IPS-15b (cell line): ENCODE data around the gene MAS1L.
"Not testable (repeated sequence)": the region's sequence is repeated elsewhere in the genome, so short reads cannot be mapped to it uniquely, and the experiment has no call there.

Experiments
- H3K27me3 ChIP-seq: one replicate; pipeline ENCODE4 v1.6.1; 2013; ENCODE audit warnings: low read length; ENCODE audit not compliant: control insufficient read depth, insufficient read depth
- H3K36me3 ChIP-seq: one replicate; pipeline ENCODE4 v1.6.1; 2013; ENCODE audit warnings: low read length; ENCODE audit not compliant: control insufficient read depth, insufficient read depth
- H3K4me1 ChIP-seq: one replicate; pipeline ENCODE4 v1.6.1; 2013; ENCODE audit warnings: mild to moderate bottlenecking, low read length; ENCODE audit not compliant: control insufficient read depth, insufficient read depth
- H3K4me3 ChIP-seq: one replicate; pipeline ENCODE4 v1.5.1; 2013; ENCODE audit warnings: low read depth, low read length
- H3K9ac ChIP-seq: one replicate; pipeline ENCODE4 v1.6.1; 2013; ENCODE audit warnings: low read depth, mild to moderate bottlenecking, low read length
- H3K9me3 ChIP-seq: one replicate; pipeline ENCODE4 v1.6.1; 2013; ENCODE audit warnings: mild to moderate bottlenecking, low read length; ENCODE audit not compliant: control insufficient read depth, insufficient read depth

MAS1L gene

DNA sequence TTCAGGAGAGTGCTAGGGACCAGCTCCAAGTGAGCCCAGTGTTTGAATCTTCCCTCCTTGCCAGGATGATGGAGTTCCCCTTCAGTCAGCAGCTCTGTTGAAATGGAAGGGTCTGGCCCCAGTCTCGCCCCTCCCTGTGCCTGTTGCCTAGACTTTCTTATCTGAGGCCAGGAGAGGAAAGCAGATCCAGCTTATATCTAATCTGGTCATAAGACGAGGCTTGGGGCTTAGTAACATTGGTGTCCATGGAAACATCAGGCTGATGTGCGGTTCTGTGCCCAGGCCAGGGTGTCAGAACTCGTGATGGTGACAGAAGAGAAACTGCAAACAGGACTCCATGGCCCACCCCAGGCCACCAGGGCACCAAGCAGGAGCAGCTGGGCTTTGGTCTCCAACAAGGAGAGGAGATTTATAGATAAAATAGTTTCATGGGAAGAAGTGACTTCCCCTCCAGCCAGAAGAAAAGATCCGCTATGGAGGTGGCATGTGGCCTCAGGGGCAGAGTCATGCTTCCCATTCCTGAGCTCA, 9.8 kb downstream of the MAS1L start:
- Histone ChIP-seq H3K36me3 (no peaks in the 10 kb centered on the region), H3K4me3 (no peak overlapping the region), H3K27me3 (no peaks in the 10 kb centered on the region), H3K9me3 (no peaks in the 10 kb centered on the region), H3K9ac (no peak overlapping the region), H3K4me1 (no peaks in the 10 kb centered on the region)

DNA sequence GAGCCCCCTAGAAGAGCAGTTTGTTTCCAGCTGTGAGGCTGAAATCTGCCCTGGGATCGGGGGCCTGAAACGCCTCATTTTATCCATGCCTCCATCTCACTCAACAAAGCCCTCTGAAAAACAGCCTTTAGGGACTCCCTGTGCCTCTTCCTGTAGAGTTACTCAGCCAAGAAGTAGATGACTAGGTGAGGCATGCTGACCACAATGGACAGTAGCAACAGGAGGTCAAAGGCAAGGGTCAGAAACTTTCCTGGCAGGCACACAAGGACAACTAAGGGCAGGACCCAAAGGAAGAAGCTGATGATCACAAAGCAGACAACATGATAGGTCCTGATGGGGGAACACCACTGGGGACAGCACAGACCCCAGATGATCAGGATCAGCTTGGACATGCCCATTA, 12.8 kb downstream of the MAS1L start:
- Histone ChIP-seq H3K9ac (no peak overlapping the region), H3K4me1 (no peaks in the 10 kb centered on the region), H3K9me3 (no peaks in the 10 kb centered on the region), H3K36me3 (no peaks in the 10 kb centered on the region), H3K27me3 (no peaks in the 10 kb centered on the region), H3K4me3 (no peak overlapping the region)

DNA sequence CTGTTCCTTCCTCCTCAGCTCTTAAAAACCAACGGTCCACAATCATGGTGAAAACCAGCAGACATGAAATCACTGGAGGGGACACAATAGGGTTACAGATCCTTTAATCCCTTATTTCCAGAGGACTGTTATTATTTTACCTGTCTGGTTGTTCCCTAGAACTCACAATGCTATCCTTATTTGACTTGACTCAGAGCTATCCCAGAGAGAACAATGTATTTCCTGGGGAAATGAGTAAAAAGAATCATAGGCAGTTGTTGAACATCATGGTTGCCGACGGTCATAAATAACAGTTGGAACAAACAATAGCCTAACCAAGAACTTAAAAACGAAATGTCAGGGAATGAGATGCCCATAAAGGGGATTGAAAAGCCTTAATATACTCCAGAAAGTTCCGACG, 21.5 kb downstream of the MAS1L start:
- Histone ChIP-seq H3K9me3 (no peaks in the 10 kb centered on the region), H3K4me1 (no peaks in the 10 kb centered on the region), H3K9ac (no peak overlapping the region), H3K36me3 (no peaks in the 10 kb centered on the region), H3K27me3 (no peaks in the 10 kb centered on the region), H3K4me3 (no peak overlapping the region)

DNA sequence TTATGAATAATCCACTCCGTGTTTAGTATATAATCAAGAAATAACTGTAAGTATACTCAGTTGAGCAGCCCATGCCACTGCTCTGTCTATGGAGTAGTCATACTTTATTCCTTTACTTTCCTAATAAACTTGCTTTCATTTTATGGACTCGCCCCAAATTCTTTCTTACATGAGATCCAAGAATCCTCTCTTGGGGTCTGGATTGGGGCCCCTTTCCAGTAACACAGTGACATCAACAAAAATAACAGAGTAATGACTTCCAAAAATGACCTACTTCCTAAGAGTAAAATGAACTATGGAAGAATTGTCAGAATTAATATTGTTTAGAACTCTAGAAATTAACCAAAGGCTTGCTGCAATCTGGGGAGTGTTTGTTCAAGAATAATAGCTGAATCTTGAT, 22.0 kb downstream of the MAS1L start:
- no peak overlapping the region for H3K9ac ChIP-seq
- no peaks in the 10 kb centered on the region for H3K27me3 ChIP-seq
- no peak overlapping the region for H3K4me3 ChIP-seq
- no peaks in the 10 kb centered on the region for H3K9me3 ChIP-seq
- no peaks in the 10 kb centered on the region for H3K4me1 ChIP-seq
- no peaks in the 10 kb centered on the region for H3K36me3 ChIP-seq

DNA sequence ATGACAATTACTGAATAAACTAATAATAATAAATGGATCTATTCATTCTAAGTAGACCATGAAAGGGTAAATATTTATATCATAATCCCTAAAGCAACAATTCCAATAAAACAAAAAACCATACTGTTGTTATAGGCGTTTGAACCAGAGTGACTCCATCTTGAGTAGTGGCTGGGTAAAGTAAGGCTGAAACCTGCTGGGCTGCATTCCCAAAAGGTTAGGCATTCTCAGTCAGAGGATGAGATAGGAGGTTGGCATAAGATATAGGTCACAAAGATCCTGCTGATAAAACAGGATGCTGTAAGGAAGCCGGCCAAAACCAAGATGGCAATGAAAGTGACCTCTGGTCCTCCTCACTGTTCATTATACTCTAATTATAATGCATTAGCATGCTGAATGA, 22.5 kb downstream of the MAS1L start:
- Histone ChIP-seq H3K9me3 (no peaks in the 10 kb centered on the region), H3K9ac (no peak overlapping the region), H3K27me3 (no peaks in the 10 kb centered on the region), H3K4me3 (no peak overlapping the region), H3K36me3 (no peaks in the 10 kb centered on the region), H3K4me1 (no peaks in the 10 kb centered on the region)

DNA sequence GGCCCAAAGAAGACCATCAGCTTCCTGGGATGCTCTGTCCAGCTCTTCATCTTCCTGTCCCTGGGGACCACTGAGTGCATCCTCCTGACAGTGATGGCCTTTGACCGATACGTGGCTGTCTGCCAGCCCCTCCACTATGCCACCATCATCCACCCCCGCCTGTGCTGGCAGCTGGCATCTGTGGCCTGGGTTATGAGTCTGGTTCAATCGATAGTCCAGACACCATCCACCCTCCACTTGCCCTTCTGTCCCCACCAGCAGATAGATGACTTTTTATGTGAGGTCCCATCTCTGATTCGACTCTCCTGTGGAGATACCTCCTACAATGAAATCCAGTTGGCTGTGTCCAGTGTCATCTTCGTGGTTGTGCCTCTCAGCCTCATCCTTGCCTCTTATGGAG, 25.7 kb downstream of the MAS1L start:
- H3K27me3 ChIP-seq: no peaks in the 10 kb centered on the region
- H3K9ac ChIP-seq: no peak overlapping the region
- no peaks in the 10 kb centered on the region for H3K9me3 ChIP-seq
- no peaks in the 10 kb centered on the region for H3K4me1 ChIP-seq
- H3K36me3 ChIP-seq: no peaks in the 10 kb centered on the region
- H3K4me3 ChIP-seq: no peak overlapping the region

DNA sequence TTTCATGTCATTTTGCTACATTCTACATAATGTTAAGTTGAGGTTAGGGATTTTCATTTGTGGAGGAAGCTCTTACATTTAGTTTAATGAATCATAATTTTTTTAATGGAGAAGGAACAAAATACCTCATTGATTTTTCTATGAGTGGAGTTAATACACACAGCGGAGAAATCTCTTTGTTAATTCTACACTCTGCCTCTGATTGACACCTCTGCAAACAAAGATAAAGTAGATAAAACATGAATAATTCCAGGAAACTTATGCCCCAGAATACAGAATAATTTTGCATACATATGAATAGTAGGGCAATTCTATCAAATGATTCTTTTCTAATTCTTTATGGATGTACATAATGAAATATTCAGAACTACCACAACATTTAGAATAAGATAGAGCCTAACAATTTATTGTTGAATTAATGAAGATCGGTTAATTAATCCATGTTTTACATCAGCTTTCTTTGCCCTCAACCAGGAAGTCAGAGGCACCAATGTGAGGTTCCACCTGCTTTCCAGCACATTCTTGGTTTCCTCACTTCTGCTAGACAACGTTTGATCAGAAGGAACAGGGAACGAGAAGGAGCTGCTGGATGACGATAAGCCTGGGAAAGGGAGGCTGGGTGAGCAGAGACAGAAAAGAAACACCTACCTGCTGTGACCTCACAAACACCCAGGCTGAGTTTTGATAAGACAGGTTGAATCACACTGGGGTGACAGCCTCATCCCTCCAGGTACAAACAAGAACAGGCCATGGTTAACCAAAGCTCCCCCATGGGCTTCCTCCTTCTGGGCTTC, 26.5 kb downstream of the MAS1L start:
- H3K4me3 ChIP-seq: no peak overlapping the region
- H3K9ac ChIP-seq: no peak overlapping the region
- no peaks in the 10 kb centered on the region for H3K36me3 ChIP-seq
- H3K4me1 ChIP-seq: no peaks in the 10 kb centered on the region
- H3K27me3 ChIP-seq: no peaks in the 10 kb centered on the region
- H3K9me3 ChIP-seq: no peaks in the 10 kb centered on the region

DNA sequence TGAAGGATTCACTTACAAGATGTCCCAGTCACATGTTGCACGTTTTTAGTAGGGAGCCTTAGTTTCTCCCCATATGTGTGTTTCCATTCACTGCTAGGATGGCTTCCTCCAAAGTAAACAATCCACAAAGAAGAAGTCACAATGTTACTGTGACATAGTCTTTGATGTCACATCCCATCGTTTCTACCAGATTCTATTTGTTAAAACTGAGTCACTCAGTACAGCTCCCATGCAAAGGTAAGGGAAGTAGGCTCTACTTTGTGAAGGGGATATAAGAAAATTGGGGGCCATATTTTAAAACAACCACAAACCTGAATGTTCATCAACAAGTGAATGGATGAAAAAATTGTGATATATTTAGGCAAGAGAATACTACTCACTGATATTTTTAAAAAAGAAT, 30.8 kb downstream of the MAS1L start, which contains the start of the genes OR11A1 and OR2H1:
Gene OR11A1 (minus strand): TSS at position 101 of the 400 bp plus-strand sequence. CDS start 29,430 bp downstream, outside the sequence.
Gene OR2H1 (plus strand): TSS at position 185 of the 400 bp plus-strand sequence. CDS start 4,615 bp downstream, outside the sequence.
- Histone ChIP-seq H3K9me3 (no peaks in the 10 kb centered on the region), H3K9ac (no peak within 1 kb of the TSS)

DNA sequence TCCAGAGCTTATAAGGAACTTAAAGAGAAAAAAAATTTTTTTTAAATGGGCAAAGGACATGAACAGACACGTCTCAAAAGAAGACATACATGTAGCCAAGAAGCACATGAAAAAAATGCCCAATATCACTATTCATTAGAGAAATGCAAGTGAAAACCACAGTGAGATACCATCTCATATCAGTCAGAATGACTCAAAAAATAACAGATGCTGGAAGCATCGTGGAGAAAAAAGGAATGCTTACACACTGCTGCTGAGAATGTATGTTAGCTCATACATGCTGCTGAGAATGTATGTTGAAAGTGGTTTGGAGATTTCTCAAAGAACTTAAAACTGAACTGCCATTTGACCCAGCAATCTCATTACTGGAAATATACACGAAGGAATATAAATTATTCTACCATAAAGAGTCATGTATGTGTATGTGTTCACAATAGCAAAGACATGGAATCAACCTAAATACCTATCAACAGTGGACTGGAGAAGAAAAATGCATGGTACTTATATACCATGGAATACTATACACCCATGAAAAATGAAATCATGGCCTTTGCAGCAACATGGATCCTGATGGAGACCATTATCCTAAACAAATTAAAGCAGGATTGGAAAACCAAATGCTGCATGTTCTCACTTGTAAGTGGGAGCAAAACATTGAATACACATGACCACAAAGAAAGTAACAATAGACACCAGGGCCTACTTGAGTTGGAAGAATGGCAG, 36.1 kb downstream of the MAS1L start:
- H3K4me1 ChIP-seq: peaks cover 2% of the 10 kb centered on the region
- H3K4me3 ChIP-seq: no peak overlapping the region
- no peaks in the 10 kb centered on the region for H3K36me3 ChIP-seq
- H3K27me3 ChIP-seq: no peaks in the 10 kb centered on the region
- no peaks in the 10 kb centered on the region for H3K9me3 ChIP-seq
- no peak overlapping the region for H3K9ac ChIP-seq

More for the DNA sequence above, 30.8 kb downstream of the MAS1L start, which contains the start of the genes OR11A1 and OR2H1:
- Histone ChIP-seq H3K4me1 (no peaks in the 10 kb centered on the region), H3K36me3 (no peaks in the 10 kb centered on the region), H3K27me3 (no peaks in the 10 kb centered on the region), H3K4me3 (no peak within 1 kb of the TSS)

DNA sequence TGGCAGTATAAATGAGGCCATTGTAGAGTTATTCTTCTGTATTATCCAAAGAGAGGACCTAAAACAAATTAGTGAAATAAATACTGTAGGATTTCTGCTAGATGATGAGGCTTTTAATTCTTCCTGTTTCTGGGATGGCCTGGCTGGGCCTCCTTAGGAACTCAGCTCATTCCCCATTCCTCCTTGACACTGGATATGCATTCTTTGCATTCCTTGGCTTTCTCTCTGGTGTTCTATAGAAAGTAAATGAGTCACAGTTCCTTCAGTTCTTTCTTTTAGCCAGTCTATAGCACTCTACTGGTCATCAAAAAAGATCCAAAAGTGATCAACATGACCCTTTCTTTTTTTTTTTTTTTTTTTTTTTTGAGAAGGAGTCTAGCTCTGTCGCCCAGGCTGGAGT, 40.1 kb downstream of the MAS1L start:
- Histone ChIP-seq H3K4me3 (no peak overlapping the region), H3K36me3 (no peaks in the 10 kb centered on the region), H3K27me3 (no peaks in the 10 kb centered on the region), H3K4me1 (peaks cover 2% of the 10 kb centered on the region), H3K9ac (no peak overlapping the region), H3K9me3 (no peaks in the 10 kb centered on the region)

DNA sequence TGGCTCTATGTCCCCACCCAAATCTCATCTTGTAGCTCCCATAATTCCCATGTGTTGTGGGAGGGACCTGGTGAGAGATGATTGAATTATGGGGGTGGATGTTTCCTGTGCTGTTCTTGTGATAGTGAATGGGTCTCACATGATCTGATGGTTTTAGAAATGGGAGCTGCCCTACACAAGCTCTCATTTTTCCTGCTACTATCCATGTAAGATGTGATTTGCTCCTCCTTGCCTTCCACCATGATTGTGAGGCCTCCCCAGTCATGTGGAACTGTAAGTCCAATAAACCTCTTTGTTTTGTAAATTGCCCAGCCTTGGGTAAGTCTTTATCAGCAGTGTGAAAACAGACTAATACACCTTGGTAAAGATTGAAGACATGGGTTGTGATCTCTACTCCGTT, 43.7 kb downstream of the MAS1L start:
- not testable (repeated sequence) for H3K4me1 ChIP-seq, H3K9me3 ChIP-seq, H3K36me3 ChIP-seq, H3K27me3 ChIP-seq, H3K4me3 ChIP-seq, H3K9ac ChIP-seq

DNA sequence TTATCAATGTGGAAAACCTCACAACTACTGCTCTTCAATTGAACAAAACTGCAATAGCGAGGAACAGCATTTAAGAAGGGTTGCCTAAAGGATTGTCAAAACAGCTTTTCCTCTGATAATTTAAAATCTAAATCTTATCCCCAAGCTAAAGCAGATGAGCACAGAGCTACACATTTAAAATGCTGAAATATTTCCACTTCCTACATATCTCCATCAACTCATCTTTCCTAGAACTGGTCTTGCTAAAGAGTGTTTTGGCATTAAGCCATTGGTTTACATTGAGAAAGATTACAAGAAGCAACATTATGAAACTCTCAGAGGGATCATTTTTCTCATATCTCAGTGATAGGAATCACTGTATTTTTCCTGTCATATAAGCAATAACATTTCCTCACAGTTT, 45.0 kb downstream of the MAS1L start:
- no peak overlapping the region for H3K4me3 ChIP-seq
- H3K27me3 ChIP-seq: no peaks in the 10 kb centered on the region
- H3K4me1 ChIP-seq: peaks cover 2% of the 10 kb centered on the region
- H3K9me3 ChIP-seq: no peaks in the 10 kb centered on the region
- H3K36me3 ChIP-seq: no peaks in the 10 kb centered on the region
- H3K9ac ChIP-seq: no peak overlapping the region
